GM19035 (cell line): ENCODE measurements around the gene ROPN1.
"Not testable (repeated sequence)": the region's sequence is repeated elsewhere in the genome, so short reads cannot be mapped to it uniquely, and the experiment has no call there.

Experiments
- ATAC-seq: cut with Tn5 transposase; IDR thresholded peaks from one replicate; pipeline ENCODE4 v1.9.1; 2021; ENCODE audit not compliant: unreplicated experiment

ROPN1 gene

DNA sequence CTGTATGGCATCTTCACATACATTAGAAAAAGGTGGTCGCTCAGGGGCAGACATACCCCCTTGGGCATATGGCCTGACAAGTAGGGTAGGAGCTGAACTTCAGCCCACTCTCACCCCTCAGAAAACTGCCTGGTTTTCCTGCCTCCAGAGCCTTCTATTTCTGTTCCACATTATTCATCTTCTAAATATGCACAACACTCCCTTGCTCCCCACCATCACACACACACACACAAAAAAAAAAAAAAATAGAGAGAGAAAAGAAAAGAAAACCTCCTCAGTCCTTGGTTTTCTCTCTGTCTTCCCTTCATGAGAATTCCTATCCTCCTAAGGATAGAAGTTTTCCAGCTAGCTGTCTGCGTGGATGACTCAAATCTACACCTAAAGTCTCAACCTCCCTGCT, 5.6 kb upstream of the ROPN1 start:
- no peak for ATAC-seq

DNA sequence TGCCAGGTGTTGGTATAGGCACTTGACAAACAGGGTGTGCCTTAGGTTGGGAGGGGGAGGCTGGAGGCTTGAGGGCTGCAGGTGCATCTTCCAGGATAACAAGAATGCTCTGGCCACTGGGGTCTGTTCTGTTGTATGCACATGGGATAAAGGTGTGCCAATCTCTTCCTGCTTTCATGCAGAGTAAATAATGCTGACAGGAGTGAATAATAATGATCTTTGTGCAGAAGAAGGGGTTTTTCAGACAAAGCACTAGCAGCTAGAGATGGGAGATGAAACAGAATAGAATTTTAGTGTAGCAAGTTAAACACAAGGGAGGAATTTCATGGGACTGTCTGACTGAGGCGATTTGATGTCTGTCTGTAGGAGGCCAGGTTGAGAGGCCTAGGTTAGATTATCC, 1.9 kb upstream of the ROPN1 start:
- ATAC-seq, result no peak

DNA sequence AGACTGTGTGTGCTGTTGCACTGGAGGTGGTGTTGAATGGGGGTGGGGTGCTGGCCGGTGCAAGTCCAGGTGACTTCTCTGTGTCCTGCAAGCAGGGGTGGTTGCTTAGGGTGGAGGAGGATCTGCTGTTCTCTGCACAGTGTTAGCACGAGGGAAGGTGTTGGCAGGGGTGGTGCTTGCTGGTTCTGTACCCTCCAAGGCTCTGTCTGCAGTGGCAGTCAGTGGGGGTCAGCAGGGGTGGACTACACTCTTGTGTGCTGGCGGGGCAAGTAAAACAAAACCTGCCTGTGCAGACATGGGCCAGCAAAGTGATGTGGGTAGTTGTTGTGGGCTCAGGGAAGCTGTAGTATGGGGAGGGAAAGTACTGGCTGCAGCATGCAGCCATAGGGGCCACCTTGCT, 5.5 kb downstream of the ROPN1 start:
- ATAC-seq, result no peak

DNA sequence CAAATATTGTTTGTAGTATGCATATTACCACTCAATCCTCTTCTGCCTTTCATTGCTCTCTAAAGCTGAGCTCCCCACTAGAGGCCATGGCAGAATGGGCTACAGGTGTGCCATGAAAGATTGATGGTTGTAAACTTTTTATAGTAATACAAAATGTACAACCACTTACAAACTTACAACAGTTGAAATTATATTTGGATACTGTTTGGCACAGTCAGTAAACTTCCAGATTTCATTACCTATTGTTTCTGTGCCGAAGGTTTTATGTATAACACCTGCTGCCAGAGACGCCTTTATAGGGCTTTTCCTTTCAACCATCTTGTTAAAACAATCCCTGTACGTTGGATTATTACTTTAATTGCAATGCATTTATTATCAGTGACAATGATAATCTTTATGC, 7.0 kb downstream of the ROPN1 start:
- ATAC-seq, result no peak

DNA sequence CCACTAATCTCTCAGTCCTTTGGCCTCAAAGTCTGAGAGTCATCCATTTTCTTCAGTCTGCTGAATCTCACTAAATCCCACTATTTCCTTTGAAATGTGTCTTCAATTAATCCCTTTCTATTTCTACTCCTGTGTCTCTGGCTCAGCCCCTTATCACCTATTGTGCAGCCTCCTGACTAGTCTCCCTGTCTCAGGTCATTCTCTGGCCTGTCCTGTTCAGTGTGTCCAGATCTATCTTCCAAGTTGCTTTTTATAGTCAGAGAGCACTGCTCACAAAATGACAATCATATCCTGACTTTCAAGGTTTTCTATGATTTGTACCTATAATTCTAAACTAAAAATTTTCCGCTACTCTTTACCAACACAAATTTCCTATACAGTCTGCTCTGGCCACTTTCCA, 7.6 kb downstream of the ROPN1 start:
- ATAC-seq, result no peak

DNA sequence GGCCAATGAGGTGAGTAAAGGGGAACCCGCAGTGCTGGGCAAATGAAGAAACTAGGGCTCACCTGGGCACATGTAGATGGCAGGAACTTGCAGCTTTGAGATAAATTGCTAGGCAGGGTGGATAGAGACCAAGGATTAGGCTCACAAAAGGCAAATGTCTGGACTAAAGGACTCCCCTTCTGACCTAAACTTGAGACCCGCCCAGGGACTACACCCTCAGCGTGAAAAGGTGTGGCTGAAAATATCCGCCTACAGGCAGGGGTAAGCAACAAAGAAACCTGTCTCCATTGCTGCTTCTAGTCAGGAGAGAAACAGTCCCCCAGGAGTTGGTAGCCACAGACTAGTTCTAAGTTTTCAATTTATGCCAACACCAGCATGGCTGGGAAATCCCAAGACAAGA, 10.6 kb downstream of the ROPN1 start:
- ATAC-seq, result not testable (repeated sequence)

DNA sequence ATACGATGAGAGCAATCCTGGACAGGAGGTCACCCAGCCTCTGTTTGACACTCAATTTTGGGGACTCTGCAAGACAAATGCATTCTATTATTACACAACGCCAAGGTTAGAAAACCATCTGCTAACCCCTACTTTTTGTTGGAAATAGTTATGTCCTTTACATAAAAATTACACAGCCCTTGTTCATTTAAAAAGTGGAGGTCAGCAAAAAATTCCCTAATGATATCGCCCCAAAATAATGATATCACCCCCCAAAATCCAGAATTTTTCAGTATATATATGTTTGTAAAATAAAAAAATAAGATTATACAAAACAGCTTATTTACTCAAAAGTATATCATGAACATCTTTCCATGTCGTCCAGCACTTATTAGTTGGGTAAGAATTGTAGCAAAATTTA, 11.4 kb downstream of the ROPN1 start:
- no peak for ATAC-seq

DNA sequence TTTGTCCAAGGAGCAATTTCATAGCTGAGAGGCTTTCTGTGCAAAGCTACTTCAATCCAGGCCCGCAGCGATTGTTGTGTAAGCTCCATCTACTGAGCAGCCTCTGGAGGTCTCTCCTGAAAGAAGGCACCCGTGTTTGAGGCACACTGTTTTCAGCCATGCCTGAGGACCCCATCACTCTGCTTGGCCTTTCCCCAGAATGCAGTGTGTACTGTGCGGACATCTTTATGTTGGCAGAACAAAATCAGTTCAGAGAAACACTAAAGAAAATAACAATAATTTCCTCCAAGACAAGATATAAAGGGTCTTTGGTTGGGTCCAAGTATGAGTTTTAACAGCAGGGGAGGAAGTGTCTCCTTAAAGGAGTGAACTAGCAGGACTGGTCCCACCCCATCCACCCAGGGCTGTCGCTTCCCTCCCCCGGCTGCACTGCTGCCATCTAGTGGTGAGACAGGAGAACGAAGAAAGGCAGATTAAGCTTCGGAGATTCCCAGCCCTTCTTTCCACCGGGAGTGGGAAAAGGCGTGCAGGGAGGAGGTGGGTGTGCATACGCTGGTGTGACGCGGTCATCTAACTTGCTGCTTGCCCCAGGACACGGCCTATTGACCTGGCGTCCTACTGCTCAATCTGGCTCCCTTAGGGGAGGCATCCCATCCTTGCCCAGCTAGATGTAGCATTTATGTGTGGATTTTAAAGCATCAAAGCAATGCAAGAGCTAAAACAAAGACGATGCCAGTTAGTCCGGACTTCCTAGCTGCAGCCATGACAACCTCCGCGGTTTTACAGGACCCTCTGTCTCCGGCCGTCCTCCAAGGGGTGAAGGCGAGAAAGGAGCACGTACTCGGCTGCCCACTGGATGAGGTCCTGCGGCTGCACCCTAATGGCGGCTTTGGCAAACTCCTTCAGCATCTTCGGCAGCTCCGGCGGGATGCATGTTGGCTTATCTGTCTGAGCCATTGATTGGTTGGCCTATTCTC, 12.1 kb downstream of the ROPN1 start:
- ATAC-seq, result not testable (repeated sequence)

DNA sequence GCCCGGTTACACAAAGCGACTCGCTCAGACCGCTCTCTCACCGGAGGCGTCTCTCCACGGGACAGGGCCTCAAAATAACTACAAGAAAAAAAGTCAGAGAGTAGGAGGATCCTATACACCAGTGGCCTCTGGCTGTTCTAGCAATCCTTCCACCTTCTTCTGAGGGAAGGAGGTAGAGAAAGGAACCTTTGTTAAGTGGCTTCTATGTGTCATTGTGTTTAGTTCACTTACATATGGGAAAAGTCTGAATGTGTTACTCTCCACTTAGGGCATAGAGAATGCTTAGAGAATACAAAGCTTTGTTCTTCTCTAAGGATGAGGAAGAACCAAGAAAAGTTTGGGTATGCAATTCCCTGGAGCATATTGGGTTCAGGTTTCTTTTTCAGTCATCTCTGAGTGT, 15.0 kb downstream of the ROPN1 start:
- not testable (repeated sequence) for ATAC-seq

DNA sequence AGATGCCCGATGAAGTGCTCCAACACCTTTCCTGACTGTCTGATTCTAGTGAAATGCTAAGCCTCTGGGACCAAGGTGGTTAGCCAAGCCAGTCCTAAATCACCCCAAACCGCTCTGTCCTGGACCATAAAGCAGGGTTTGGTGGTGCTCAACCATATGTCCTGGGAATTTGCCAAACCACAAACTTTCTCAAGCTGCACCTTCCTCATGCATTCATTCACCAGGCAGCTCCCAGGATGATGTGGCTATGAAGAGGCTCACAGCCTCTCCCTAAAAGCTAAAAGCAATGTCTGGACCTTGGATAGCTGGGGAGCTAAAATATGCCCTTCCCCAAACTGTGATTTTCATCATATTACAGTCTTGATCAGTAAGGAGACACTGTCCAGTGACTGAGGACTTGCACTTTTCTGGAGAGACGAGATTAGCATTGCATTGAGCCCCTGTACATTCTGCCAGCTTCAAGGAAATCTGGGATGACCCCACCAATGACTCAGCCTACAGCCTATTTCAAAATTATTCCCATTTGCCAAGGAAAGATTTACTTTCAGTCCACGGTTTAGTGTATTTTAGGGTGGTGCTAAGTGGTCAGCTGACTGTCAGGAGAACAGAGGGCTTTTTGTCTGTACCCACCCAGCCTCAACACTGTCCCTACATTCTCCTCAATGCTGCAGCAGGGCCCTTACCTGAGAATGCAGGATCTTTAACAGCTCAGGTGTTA, 15.6 kb downstream of the ROPN1 start:
- not testable (repeated sequence) for ATAC-seq

DNA sequence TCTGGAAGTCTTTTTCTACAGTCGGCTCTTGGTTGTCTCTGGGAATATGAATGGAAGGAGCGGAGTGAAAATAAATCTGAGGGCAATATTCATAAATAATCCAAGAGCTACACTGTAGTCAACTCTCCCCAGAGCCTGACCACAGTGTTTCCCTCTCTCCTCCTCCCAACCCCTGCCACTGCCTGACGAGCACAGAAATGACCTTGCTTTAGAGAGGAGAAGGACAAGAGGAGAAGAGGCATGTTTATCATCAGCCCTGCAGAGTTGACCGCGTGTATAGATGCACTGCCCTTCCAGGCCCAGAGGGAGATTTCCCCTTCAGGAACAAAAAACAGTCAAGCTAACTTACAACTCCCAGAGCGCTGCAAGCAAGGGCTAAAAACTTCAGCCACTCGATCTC, 16.9 kb downstream of the ROPN1 start:
- not testable (repeated sequence) for ATAC-seq

DNA sequence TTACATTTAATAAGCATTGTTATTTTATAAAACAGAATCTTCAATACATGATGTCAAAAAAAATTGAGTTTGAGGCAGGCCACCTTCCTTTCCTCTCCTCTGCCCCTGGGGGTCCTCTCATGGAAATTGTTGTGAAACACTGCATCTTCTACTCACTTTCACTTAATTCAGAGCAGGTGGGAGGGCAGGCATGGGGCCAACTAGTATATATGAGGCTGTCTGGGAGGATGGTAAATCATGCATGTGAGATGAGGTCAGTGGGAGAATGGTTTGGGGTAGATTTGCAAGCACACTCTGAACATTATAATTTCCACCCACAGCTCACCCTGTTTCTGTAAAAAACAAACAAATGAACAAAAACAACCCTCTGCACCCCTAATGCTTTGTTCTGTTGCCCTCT, 20.5 kb downstream of the ROPN1 start:
- ATAC-seq, result no peak

DNA sequence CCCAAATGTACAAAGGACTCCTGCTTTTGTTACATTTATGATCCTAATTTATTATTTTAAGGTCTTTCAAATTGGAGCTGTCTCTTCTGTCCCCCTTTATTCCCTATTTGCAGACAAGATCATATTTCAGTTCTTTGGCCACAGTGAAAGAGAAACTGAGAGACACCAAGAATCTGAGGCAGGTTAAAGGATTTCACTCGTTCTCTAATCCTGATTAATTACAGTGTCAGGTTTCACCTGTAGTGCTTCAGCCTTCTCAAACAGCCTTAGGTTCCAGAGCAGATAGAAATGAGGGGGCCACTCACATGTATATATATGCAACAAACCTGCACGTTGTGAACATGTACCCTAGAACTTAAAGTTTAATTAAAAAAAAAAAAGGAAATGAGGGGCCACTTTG, 24.7 kb downstream of the ROPN1 start:
- ATAC-seq, result not testable (repeated sequence)

DNA sequence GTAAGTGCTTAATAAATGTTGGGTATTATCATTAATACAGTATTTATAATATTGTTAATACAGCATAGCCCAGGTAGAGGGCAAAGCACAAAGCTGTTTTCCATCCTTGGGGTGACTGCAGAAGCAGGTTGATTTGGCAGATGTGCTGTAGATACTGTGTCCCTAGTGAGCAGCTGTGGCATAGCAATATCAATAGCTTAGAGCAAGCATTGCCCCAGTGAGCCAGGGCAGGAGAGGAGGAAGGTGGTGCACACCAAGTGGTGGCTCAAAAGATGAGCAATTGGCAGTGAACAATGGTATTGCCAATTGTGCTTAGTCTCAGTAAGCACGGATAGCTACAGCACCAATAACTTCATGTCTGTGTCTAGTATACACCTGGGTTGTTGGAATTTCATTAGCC, 25.1 kb downstream of the ROPN1 start:
- ATAC-seq, result not testable (repeated sequence)

DNA sequence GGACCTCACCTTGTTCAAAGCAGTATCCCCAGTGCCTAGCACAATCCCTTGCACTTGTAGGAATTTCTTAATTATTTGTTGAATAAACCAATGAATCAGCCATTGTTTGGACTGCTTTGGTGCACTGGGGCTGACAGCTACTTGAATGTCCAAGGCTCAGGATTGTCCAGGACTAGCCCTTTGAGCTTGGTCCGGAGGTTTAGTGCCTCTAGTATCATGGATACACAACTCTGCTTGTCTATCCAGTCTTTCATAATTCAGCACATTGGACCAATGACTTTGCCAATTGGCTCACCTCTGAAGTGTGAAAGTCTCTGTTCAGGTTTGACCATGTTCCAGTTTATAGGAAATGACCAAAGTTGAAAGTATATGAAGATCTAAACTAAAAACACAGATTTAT, 27.1 kb downstream of the ROPN1 start:
- ATAC-seq, result not testable (repeated sequence)

DNA sequence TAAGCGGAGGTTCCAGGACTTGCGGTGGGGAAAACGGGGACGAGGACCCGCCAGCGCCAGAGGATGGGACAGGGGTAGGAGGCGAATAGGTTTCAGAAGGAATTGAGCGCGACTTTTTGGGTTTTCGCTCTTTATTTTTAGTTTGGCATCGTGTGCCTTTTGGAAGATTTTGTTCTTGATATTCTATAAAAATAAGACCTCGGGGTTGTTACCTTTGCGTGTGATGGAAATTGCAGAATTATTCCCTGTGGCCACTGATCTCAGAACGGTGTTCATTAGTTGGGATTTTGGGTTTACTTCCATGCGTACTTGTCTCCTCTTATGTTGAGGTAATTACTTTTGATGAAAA, 30.4 kb downstream of the ROPN1 start:
- ATAC-seq, result no peak

DNA sequence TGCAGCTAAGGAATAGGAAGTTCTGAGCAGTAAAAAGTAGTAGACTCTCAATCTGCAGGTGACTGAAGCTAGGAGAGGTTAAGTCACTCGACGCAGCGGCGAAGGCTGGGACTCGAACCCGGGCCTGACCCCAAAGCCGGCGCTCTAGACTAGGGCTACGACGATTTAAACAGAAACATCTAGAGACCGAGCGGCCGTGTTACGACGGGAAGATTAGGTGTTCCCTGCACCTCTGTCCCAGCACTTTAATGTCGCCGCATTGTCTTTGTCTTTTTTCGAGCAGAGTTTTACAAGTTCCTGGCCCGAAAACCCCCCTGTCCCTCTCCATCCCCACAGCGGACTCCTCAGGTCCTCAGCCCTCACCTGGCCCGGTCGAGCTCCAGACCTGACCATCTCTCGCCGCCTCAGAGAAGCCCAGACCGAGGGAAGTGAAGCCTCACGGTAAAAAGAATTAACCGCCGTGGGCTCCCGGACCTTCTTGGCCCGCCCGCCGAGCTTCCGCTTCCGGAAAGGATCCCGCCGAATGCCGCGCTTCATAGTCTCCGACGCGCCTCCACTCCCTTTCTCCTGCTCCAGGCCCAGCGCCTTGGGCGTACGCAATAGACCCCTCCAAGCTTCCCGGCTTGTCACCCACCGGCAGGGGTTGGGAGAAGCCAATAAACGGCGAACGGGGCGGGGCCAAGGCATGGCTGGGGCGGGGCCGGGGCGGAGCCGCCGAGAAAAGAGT, 31.0 kb downstream of the ROPN1 start, which contains the start of gene CCDC14:
TSS of gene CCDC14 (minus strand) at position 449 of the 727 bp plus-strand sequence. CDS start at position 393, 56 bp downstream.
- ATAC-seq, result peak; percentile 74

DNA sequence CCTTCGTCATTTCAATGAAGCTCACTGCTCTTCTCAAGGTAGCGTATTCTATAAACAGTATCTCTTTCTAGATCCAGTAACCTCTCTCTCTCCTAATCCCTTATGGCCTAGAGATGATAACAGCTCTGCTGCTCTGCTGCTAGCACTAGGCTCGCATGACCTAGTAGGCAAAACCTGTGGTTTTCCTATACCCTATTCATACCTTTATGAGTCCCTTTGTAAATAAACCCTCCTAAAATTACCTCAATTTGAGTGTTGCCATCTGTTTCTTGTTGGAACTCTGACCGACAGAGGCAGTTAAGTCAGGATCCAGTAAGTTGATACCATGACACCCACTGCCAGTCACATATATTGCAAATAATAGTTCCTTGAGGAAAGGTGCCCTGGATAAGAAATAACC, 38.2 kb downstream of the ROPN1 start:
- peak; percentile 67 for ATAC-seq

DNA sequence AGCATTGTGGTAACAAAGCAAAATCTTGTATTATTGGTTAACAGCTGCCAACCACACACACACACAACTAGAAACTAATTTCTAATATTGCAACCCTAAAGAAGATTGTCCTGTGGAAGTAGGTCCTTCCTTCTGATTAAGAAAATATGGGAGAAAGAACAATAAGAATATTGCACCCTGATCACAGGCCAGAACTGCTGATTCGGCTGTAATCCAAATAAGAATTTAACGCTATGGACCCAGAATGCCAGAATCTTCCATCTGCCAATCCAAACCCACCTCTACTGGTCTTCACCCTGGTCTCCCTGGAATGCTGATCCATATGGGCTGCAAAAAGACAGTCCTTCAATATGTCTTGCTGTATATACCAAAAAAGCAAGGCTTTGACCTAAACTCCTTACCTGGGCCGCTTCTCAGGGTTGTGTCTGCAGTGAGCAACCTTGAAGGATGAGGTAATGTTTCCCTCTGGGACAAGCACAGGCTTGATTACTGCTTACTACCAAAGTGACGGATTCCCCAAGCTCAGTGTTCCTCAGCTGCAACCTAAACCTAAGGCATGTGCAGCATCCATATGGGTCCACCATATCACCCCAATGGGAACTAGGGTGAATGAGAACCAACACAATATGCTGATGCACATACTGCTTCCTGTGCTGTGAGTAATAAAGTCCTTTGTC, 38.9 kb downstream of the ROPN1 start:
- no peak for ATAC-seq

DNA sequence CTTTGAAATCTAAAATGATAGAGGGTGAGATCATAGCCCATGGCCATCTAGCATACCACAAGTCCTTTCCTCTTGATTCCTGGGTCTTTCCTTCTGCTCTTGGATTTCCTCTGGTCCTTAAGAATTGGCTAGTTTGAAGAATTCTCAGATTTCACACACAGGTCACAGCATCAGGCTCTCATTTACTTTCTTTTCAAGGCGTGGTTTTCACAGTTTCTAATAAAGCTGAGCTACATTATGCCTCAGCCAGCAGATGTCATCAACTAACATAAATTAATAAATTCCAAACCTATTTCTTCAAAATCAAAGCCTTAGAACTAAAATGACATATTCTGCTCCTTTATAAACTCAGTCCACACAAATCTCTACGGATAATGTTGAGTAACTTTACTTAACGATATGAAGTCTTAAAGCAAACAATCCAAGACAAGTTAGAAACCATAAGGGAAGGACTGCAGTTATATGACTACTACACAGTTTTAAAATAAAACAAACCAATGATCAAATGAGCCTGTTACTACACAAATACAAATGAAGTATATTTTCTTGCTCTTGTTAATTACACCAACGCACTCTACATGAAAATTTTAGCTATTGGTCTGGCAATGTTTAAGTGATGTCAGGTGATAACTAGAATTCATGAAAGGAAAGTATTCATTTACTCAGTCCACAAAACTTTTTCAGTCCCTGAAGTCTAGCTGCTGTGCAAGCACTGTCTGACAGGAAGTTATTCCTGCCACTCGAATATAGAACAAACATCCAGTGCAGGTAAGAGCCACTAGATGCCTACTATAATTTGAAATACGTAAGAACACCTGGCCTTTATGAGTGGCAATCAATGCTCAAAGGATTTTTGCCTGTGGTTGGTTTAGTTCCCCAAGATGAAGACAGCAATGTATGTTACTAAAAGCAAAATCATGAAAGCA, 40.1 kb downstream of the ROPN1 start:
- no peak for ATAC-seq
